H1 (cell line): ENCODE data around the gene LAG3. TPM values are rescaled to one million over a fixed set of nuclear protein-coding genes. Genes with fewer than 3 reads are reported as not detected.

Experiments
- BRCA1 ChIP-seq: IDR thresholded peaks from 2 replicates; pipeline ENCODE4 v1.6.1; 2012; ENCODE audit warnings: low read depth, low read length, improper control_type of control experiment
- CBX5 ChIP-seq: fragments of 300-800, 300-1000 bp; sonication (generic); IDR thresholded peaks from 2 replicates; pipeline ENCODE4 v1.7.1; 2016; ENCODE audit warnings: antibody characterized with exemption, low read length, low read depth
- CBX8 ChIP-seq: fragments of 300-800, 300-1000 bp; sonication (generic); IDR thresholded peaks from 2 replicates; pipeline ENCODE4 v1.7.1; 2016; ENCODE audit warnings: low read depth, low read length, borderline replicate concordance
- CHD1 ChIP-seq: IDR thresholded peaks from 2 replicates; pipeline ENCODE4 v1.6.1; 2012; ENCODE audit warnings: low read depth, low read length, improper control_type of control experiment
- CHD2 ChIP-seq: IDR thresholded peaks from 2 replicates; pipeline ENCODE4 v1.6.1; 2012; ENCODE audit warnings: low read length, improper control_type of control experiment
- CTBP2 ChIP-seq: IDR thresholded peaks from 2 replicates; pipeline ENCODE4 v1.7.0; 2011; ENCODE audit warnings: borderline replicate concordance, mild to moderate bottlenecking, moderate library complexity, mixed read lengths, low read length; ENCODE audit not compliant: insufficient read depth, insufficient read length
- JUND ChIP-seq: IDR thresholded peaks from 2 replicates; pipeline ENCODE4 v1.6.1; 2011; ENCODE audit warnings: mild to moderate bottlenecking, improper control_type of control experiment, low read length
- KDM4A ChIP-seq: IDR thresholded peaks from one replicate; pipeline ENCODE4 v1.7.1; 2012; ENCODE audit warnings: low read depth, mild to moderate bottlenecking, moderate library complexity, low read length, inconsistent platforms; ENCODE audit not compliant: severe bottlenecking
- POLR2A ChIP-seq, 2 experiments: IDR thresholded peaks; 1 replicate in 1 of 2; 2 replicates in 1 of 2; pipeline ENCODE4 v1.6.1; 2011; ENCODE audit warnings: low read depth in 2 of 2, low read length in 2 of 2, mild to moderate bottlenecking in 2 of 2; ENCODE audit errors: control extremely low read depth in 1 of 2
- POLR2AphosphoS5 ChIP-seq: IDR thresholded peaks from 2 replicates; pipeline ENCODE4 v1.6.1; 2011; ENCODE audit warnings: low read depth, low read length
- POU5F1 ChIP-seq: IDR thresholded peaks from 2 replicates; pipeline ENCODE4 v1.6.1; 2011; ENCODE audit warnings: low read depth, mild to moderate bottlenecking, low read length, moderate library complexity
- SAP30 ChIP-seq: fragments of 300-600 bp; sonication (generic); IDR thresholded peaks from 2 replicates; pipeline ENCODE4 v1.7.1; 2012; ENCODE audit warnings: low read length, moderate library complexity, mild to moderate bottlenecking, inconsistent platforms; ENCODE audit not compliant: insufficient read depth, insufficient replicate concordance
- SIN3A ChIP-seq, 2 experiments: IDR thresholded peaks in 1 of 2; conservative IDR thresholded peaks in 1 of 2; 2 replicates each; pipeline ENCODE4 v1.6.1; 2011 to 2012; ENCODE audit warnings: low read length in 2 of 2, improper control_type of control experiment in 1 of 2, low read depth in 1 of 2, mild to moderate bottlenecking in 1 of 2
- SUZ12 ChIP-seq: fragments of 200-600 bp; sonication (generic); IDR thresholded peaks from 2 replicates; pipeline ENCODE4 v1.6.1; 2012; ENCODE audit warnings: mild to moderate bottlenecking, inconsistent platforms, low read length, moderate library complexity, mixed read lengths
- polyA plus RNA-seq, 7 experiments: library from polyadenylated mRNA; depleted of rRNA in 3 of 7; stranded (reverse) in 5 of 7; unstranded in 2 of 7; fragments of >200 nt in 5 of 7; fragments of 200-250 nt in 2 of 7; gene quantifications; 1 replicate in 5 of 7; 2 replicates in 1 of 7; 4 replicates in 1 of 7; pipeline versions ENCODE4 v1.2.1 to v1.2.3, GENCODE V29; 2011 to 2013; ENCODE audit warnings: missing spikeins in 2 of 7, mixed read lengths in 2 of 7
- total RNA-seq: library from RNA; stranded (reverse); fragmentation: NEBNext Ultra II Directional; extraction: Animal tissue kit (Norgen Biotek cat#: 25700); gene quantifications from 2 replicates; pipeline ENCODE4 v1.2.1, GENCODE V29; 2021
- TF ChIP-seq, protein P1 (sequence below): IDR thresholded peaks from 2 replicates; pipeline ENCODE4 v1.6.1; 2012; ENCODE audit warnings: inconsistent platforms
- TF ChIP-seq, protein P2 (sequence below), 3 experiments: IDR thresholded peaks; 1 replicate in 2 of 3; 2 replicates in 1 of 3; pipeline versions ENCODE4 v1.5.1 to v1.6.1; 2011; ENCODE audit warnings: low read length in 3 of 3, mild to moderate bottlenecking in 3 of 3, inconsistent platforms in 2 of 3, low read depth in 1 of 3, moderate library complexity in 1 of 3; ENCODE audit not compliant: insufficient read depth in 1 of 3; ENCODE audit errors: control extremely low read depth in 1 of 3

Gene LAG3
- total and polyA plus RNA-seq, 2 of the 8 experiments (the other 6 are each of a cell fraction or from before 2014, with no cell fraction given): 1.1 to 3.1 TPM

DNA sequence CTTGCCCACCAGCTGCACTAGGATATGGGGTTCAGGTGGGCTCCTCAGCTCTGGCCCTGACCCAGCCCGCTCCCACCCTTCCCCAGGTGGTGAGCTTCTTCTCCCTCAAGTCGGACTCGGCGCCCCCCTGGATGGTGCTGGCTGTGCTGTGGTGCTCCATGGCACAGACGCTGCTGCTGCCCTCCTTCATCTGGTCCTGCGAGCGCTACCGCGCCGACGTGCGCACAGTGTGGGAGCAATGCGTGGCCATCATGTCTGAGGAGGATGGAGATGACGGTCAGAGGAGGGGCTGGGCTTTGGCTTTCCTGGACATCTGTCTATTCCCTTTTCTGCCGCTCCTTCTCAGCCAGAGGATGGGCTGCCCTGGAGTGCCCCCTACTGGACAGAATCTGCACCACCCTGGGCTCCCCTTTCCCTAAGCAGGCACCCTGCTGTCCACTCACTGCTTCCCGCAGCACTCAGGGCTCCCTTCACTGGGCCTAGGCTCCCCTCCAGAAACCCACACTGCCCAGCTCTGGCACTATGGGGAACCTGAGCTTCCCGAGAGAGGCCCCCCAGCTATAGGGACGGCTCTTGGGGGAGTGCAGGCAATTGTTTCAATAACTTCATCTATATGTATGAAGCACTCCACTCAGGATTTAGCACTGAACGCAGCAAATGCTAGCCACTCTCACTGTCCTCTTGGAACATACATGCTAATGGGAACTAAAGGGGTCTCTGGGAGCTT is 53.2 kb downstream of the LAG3 start (continued):
- TF ChIP-seq SUZ12 (no peak), CTBP2 (peak; percentile 80), SIN3A (conservative IDR thresholded peaks at IDR 0.05 in 1 of 2, IDR thresholded peaks at IDR 0.05 in 1 of 2; ENCODE audit: low read depth in 1 of 2, low read length in 2 of 2) (0 out of 4 replicates have a peak, but pooled peaks of 1 of the 2 experiments have one; percentile 61), CBX5 (no peak), CBX8 (no peak), JUND (0 out of 2 replicates have a peak, but pooled peaks have one; percentile 43), POLR2AphosphoS5 (no peak), CHD1 (no peak), CHD2 (no peak), KDM4A (peak; percentile 31), BRCA1 (no peak), POU5F1 (no peak), POLR2A (IDR thresholded peaks at IDR 0.05; ENCODE audit: control extremely low read depth in 1 of 2, low read depth in 2 of 2, low read length in 2 of 2) (no peak), SAP30 (no peak)
- TF ChIP-seq, protein P1, sequence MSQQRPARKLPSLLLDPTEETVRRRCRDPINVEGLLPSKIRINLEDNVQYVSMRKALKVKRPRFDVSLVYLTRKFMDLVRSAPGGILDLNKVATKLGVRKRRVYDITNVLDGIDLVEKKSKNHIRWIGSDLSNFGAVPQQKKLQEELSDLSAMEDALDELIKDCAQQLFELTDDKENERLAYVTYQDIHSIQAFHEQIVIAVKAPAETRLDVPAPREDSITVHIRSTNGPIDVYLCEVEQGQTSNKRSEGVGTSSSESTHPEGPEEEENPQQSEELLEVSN: 0 out of 2 replicates have a peak, but pooled peaks have one; percentile 6
- TF ChIP-seq, protein P2, sequence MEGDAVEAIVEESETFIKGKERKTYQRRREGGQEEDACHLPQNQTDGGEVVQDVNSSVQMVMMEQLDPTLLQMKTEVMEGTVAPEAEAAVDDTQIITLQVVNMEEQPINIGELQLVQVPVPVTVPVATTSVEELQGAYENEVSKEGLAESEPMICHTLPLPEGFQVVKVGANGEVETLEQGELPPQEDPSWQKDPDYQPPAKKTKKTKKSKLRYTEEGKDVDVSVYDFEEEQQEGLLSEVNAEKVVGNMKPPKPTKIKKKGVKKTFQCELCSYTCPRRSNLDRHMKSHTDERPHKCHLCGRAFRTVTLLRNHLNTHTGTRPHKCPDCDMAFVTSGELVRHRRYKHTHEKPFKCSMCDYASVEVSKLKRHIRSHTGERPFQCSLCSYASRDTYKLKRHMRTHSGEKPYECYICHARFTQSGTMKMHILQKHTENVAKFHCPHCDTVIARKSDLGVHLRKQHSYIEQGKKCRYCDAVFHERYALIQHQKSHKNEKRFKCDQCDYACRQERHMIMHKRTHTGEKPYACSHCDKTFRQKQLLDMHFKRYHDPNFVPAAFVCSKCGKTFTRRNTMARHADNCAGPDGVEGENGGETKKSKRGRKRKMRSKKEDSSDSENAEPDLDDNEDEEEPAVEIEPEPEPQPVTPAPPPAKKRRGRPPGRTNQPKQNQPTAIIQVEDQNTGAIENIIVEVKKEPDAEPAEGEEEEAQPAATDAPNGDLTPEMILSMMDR (IDR thresholded peaks at IDR 0.05; ENCODE audit: control extremely low read depth in 1 of 3, insufficient read depth in 1 of 3, low read depth in 1 of 3, low read length in 3 of 3): peak in 2 of 3 experiments; percentile 91 to 95; a peak in 3 of 4 replicates
